ENCODE data around the gene TENM4. TPM values are rescaled to one million over a fixed set of nuclear protein-coding genes. Genes with fewer than 3 reads are reported as not detected.

Gene TENM4
- total RNA-seq, 1 donor from 2014 or later, result 11.9 TPM

DNA sequence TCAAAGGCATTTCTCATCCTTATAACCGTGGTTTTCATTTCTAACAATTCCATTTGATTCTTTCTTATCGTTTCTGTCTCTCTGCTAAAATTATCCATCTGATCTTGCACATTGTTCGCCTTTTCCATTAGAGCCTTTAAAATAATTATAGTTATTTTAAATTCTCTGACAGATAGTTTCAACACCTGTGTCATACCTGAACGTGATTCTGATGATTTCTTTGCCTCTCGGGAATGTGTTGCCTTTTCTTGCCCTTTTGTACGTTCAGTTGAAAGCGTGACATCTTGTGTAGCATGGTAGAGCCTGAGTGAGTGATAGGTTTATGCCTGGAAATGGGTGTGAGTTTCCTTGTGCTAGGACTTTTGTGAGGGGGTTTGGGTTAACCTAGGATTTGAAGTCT is 744.7 kb downstream of the TENM4 start:
- DNase-seq (ENCODE audit: low spot score in 2 of 2), result no peak
- no peaks in the 10 kb centered on the region for H3K27me3 ChIP-seq
- TF ChIP-seq CTCF (IDR thresholded peaks at IDR 0.05), result no peak
- intact Hi-C loops (cut with DNase I), result loop anchor here (5.0 kb wide), 3 partner anchors 49 to 741 kb away; no protein-coding TSS in a partner anchor
- no peaks in the 10 kb centered on the region for H3K36me3 ChIP-seq
- H3K9me3 ChIP-seq, result no peaks in the 10 kb centered on the region
- peaks cover 6 to 11% of the 10 kb centered on the region in 2 donors for H3K4me1 ChIP-seq
- no peak overlapping the region for H3K27ac ChIP-seq
- no peak overlapping the region for H3K4me3 ChIP-seq

DNA sequence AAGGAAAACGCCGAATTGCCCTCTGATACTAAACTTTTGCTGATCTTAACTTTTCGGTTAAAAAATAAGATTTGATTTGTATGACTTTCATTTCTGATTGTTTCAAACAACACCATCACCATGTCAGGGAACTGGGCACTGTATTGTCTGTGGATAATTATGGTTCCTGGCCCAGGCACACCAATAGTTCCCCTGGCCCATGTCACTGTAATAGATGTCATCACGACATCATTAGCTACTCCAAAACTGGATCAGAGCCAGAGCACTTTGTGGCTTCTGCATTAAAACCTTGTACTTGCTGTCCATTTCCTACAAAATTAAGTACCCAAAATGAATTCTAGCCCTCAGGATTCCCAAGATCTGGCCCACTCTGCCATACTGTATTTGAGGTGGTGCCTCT is 746.7 kb downstream of the TENM4 start:
- Histone ChIP-seq H3K9me3 (no peaks in the 10 kb centered on the region), H3K27me3 (no peaks in the 10 kb centered on the region), H3K36me3 (no peaks in the 10 kb centered on the region), H3K27ac (no peak overlapping the region), H3K4me3 (no peak overlapping the region), H3K4me1 (peaks cover 6 to 10% of the 10 kb centered on the region in 2 donors)
- intact Hi-C loops (cut with DNase I), result no loop called here
- no peak for DNase-seq (ENCODE audit: low spot score in 2 of 2)
- no peak for TF ChIP-seq CTCF (IDR thresholded peaks at IDR 0.05)

GRCh38 chr11:78691215-78691614 is 749.6 kb downstream of the TENM4 start:
- Histone ChIP-seq H3K4me1 (peaks cover 0 to 4% of the 10 kb centered on the region in 2 donors), H3K4me3 (no peak overlapping the region), H3K27ac (no peak overlapping the region), H3K27me3 (no peaks in the 10 kb centered on the region), H3K36me3 (peaks cover 0 to 3% of the 10 kb centered on the region in 2 donors), H3K9me3 (no peaks in the 10 kb centered on the region)
- intact Hi-C loops (cut with DNase I), result no loop called here
- no peak for DNase-seq (ENCODE audit: low spot score in 2 of 2)
- no peak for TF ChIP-seq CTCF (IDR thresholded peaks at IDR 0.05)

GRCh38 chr11:78690352-78690987 is 750.4 kb downstream of the TENM4 start:
- no peak overlapping the region for H3K4me3 ChIP-seq
- TF ChIP-seq CTCF (IDR thresholded peaks at IDR 0.05), result no peak
- intact Hi-C loops (cut with DNase I), result no loop called here
- peaks cover 0 to 6% of the 10 kb centered on the region in 2 donors for H3K36me3 ChIP-seq
- H3K27ac ChIP-seq, result no peak overlapping the region
- H3K4me1 ChIP-seq, result no peaks in the 10 kb centered on the region
- no peaks in the 10 kb centered on the region for H3K27me3 ChIP-seq
- no peak for DNase-seq (ENCODE audit: low spot score in 2 of 2)
- no peaks in the 10 kb centered on the region for H3K9me3 ChIP-seq

DNA sequence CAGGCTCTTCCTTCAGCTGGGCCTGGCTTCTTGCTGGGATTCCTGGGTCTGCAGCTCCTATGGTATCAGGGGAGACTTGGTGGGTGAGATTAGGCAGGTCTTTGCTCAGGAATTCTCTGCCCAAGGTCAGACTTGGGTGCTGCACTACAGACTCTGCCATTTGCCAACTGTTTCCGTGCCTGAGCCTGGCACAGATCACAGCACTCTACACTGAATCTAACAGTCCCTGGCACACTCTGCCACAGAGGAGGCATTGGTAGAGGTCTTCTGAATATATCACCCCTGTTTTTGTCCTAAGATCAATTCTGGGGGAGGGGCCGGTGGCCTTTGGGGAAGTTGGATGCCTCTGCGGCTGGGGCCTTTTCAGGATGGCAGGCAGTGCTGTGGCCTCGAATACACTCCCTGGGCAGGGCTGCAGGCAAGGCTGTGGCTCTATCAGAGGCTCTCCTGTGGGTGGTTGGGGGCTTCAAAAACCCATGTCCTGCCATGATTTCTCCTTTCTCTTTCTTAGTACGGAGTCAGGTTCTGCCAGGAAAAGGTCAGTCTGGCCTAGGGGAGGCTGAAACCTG is 751.2 kb downstream of the TENM4 start:
- H3K4me3 ChIP-seq, result no peak overlapping the region
- peaks cover 0 to 6% of the 10 kb centered on the region in 2 donors for H3K36me3 ChIP-seq
- H3K9me3 ChIP-seq, result no peaks in the 10 kb centered on the region
- H3K27me3 ChIP-seq, result no peaks in the 10 kb centered on the region
- intact Hi-C loops (cut with DNase I), result no loop called here
- no peak overlapping the region for H3K27ac ChIP-seq
- DNase-seq (ENCODE audit: low spot score in 2 of 2), result no peak
- H3K4me1 ChIP-seq, result no peaks in the 10 kb centered on the region
- TF ChIP-seq CTCF (IDR thresholded peaks at IDR 0.05), result no peak
